ENCODE measurements around the gene SYNGR1.

SYNGR1 gene

GRCh38 chr22:39349967-39350726, at the start of gene SYNGR1:
SYNGR1 (plus strand) TSS chr22:39349991; CDS start chr22:39350011, 20 bp downstream.
- DNase-seq (ENCODE audit: low read depth), result no peak

GRCh38 chr22:39300186-39300830, 49.5 kb upstream of the SYNGR1 start:
- no peak for DNase-seq (ENCODE audit: low read depth)

- DNase-seq (ENCODE audit: low read depth), result no peak
Measured at GRCh38 chr22:39301108-39301507, 48.7 kb upstream of the SYNGR1 start.

- DNase-seq (ENCODE audit: low read depth), result no peak
Measured at GRCh38 chr22:39301926-39302325, 47.9 kb upstream of the SYNGR1 start.

- DNase-seq (ENCODE audit: low read depth), result no peak
Measured at GRCh38 chr22:39302431-39302960, 47.3 kb upstream of the SYNGR1 start.

- no peak for DNase-seq (ENCODE audit: low read depth)
Measured at GRCh38 chr22:39303358-39303757, 46.4 kb upstream of the SYNGR1 start.

GRCh38 chr22:39303892-39304671, 45.7 kb upstream of the SYNGR1 start:
- no peak for DNase-seq (ENCODE audit: low read depth)

GRCh38 chr22:39306456-39307361, 43.1 kb upstream of the SYNGR1 start:
- DNase-seq (ENCODE audit: low read depth), result no peak

- DNase-seq (ENCODE audit: low read depth), result peak; percentile 92
Measured at GRCh38 chr22:39308614-39309363, 41.0 kb upstream of the SYNGR1 start.

- no peak for DNase-seq (ENCODE audit: low read depth)
Measured at GRCh38 chr22:39309364-39309861, 40.4 kb upstream of the SYNGR1 start.

GRCh38 chr22:39309881-39310714, 39.7 kb upstream of the SYNGR1 start:
- DNase-seq (ENCODE audit: low read depth), result no peak

- no peak for DNase-seq (ENCODE audit: low read depth)
Measured at GRCh38 chr22:39311592-39312400, 38.0 kb upstream of the SYNGR1 start.

- DNase-seq (ENCODE audit: low read depth), result no peak
Measured at GRCh38 chr22:39312410-39312809, 37.4 kb upstream of the SYNGR1 start.

GRCh38 chr22:39313258-39314001, 36.4 kb upstream of the SYNGR1 start:
- no peak for DNase-seq (ENCODE audit: low read depth)

- DNase-seq (ENCODE audit: low read depth), result no peak
Measured at GRCh38 chr22:39314251-39314971, 35.4 kb upstream of the SYNGR1 start.

- no peak for DNase-seq (ENCODE audit: low read depth)
Measured at GRCh38 chr22:39315389-39315788, 34.4 kb upstream of the SYNGR1 start.

GRCh38 chr22:39316440-39317083, 33.2 kb upstream of the SYNGR1 start:
- DNase-seq (ENCODE audit: low read depth), result no peak

Measured in HS-5 (cell line).